IPS-NIHi7 (cell line): ENCODE measurements around the gene TMEM82.
A peak's percentile ranks its signal among the peaks of the same experiment; 100 is the strongest.

ENCODE experiments used
- DNase-seq: peaks from one replicate; pipeline ENCODE4 v3.0.0; 2012; ENCODE audit warnings: mixed read lengths; ENCODE audit errors: extremely low spot score

Gene TMEM82

DNA sequence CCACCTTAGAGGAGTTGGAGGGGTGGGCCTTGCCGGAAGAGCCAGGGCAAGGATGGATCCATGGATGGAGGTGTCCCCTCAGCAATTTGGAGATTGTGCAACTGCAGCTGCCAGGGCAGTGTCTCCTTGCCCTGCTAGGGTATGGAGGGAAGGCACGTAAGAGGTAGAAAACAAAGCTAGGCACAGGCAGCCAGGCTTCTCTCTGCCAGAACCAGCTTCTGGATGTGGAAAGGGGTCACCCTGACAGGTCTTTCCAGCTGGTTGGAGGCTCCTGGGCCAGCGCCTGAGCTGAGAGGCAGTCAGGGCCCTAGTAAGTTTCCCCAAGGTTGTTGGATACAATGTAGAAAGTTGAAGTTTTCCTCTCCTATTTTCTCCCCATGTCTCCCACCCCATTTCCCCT, 21.4 kb upstream of the TMEM82 start:
- DNase-seq = no peak

DNA sequence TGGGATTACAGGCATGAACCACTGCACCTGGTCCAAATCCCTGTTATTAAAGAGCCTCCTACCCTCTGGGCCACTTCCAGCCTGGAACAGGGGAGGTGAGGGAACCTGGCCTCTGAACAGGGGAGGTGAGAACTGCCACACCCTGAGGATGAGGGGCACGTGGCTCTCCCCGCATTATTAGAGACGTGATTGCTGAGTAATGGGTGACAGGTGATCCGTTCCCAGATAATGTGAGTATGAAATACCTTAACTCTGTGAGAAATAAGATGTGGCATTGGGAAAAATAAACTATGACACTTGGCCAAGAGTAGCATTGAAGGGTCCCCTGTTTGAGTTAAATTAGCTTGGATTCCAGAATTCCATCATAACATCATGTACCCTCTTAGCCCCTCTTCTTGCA, 19.9 kb upstream of the TMEM82 start:
- no peak for DNase-seq

DNA sequence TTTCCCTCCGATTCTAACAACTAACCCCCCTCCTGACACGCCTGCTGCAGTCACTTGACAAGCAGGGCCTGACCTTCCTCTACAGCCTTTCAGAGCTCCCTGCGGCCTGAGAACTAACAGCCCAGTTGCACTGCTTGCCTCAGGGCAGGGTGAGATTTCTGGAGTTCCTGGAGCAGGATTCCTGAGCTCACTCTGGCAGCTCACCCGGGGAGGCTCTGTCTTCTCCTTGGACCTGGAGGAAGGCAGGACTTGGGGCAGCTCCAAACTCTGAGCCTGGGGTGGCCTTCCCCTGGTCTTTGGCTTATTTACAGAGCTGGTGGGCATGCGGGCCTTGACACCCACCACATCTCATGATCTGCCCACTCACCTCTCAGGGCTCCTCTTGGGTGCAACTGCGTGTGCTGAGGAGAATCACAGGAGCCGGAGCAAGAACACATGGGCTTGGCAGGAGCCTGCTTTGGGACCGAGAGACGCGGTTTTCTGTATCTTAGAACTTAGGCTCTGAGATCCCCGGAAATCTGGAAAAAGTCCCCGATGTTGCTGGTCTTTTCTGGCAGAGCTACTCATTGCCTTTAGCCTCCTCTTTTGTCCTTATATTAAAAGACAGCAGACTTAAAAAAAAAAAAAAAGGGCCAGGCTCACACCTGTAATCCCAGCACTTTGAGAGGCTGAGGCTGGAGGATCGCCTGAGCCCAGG, 19.3 kb upstream of the TMEM82 start:
- DNase-seq = no peak

DNA sequence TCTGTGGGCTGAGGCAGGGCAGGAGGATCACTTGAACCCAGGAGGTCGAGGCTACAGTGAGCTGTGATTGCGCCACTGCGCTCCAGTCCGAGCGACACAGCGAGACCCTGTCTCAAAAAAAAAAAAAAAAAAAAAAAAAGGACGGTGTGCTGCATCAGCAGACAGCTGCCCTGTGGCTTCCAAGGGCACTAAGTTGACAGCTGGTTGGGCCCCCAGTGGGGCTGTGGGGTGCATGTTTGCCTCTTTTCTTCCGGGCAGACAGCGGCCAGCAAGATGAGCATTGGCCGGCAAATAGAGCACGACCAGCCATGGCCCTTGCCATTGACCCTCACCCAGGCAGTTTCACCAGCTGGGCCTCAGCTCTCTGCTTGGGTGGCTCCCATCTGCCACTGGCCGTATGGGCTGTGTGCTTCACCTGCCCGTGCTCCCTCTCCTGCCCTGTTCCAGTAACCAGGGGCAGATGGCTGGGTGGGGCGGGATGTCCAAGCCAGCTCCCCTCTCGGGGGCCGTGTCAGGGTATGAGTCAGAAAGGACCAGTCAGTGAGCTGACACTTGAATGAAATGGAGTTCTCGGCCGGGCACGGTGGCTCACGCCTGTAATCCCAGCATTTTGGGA, 18.6 kb upstream of the TMEM82 start:
- DNase-seq = no peak

DNA sequence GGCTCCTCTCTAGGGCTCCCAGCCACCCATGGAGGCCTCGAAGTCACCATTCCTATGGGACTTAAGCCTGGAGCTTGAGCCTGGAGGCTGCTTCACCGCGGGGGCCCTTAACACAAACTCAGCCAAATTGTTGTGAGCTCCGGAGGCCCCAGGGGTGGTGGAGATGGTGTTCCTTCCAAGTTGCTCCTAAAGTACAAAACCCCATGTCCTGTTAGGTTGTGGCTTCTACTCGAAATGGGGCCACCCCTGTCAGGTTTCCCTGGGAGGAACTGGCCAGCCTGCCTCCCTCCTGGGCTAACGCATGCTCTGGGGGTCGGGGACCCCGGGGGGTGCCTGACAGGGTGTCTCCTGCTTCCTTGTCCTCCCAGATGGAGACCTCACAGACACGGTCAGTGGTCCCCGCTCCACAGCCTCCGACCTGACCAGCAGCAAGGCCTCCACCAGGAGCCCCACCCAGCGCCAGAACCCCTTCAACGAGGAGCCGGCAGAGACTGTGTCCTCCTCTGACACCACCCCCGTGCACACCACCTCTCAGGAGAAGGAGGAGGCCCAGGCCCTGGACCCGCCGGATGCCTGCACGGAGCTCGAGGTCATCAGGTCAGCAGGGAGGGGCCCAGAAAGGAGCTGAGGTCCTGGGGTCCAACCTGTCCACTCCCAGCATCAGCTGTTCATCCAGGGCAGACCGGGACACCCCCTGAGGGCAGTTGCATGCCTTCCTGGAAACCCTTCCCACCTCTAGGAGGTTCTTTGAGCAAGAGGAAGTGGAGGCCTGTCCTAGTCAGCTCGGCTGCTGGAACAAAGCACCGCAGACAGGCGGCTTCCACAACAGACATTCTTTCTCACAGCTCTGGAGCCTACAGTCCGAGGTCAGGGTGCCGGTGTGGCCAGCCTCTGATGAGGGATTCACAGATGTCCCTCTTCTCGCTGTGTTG, 17.1 kb upstream of the TMEM82 start:
- no peak for DNase-seq

GRCh38 chr1:15726508-15726907, 15.8 kb upstream of the TMEM82 start:
- no peak for DNase-seq

DNA sequence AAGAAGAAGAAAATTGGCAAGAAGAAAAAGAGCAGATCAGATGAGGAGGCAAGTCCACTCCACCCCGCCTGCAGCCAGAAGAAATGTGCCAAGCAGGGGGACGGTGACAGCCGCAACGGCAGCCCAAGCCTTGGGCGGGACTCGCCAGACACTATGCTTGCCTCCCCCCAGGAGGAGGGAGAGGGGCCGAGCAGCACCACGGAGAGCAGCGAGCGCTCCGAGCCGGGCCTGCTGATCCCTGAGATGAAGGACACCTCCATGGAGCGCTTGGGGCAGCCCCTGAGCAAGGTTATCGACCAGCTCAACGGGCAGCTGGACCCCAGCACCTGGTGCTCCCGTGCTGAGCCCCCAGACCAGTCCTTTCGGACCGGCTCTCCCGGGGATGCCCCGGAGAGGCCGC, 15.3 kb upstream of the TMEM82 start:
- DNase-seq = peak; percentile 45

GRCh38 chr1:15727424-15727823, 14.9 kb upstream of the TMEM82 start:
- no peak for DNase-seq

- no peak for DNase-seq
These were observed 14.3 kb upstream of the TMEM82 start for GRCh38 chr1:15727866-15728534.

GRCh38 chr1:15728937-15729657, 13.2 kb upstream of the TMEM82 start:
- no peak for DNase-seq

DNA sequence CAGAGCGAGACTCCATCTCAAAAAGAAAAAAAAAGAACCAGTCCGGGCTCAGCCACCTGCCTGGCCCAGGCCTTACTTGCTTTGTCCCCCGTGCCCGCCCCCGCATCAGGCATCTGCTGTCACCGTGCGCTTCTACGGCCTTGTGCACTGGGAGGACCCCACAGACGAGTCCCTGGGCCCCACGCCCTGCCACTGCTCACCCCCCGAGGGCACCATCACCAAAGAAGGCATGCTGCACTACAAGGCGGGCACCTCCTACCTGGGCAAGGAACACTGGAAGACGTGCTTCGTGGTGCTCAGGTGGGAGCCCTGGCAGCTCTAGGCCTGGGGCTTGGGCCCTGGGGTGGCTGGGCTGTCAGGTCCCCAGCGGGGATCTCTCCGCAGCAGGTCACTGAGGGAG, 11.9 kb upstream of the TMEM82 start:
- no peak for DNase-seq

DNA sequence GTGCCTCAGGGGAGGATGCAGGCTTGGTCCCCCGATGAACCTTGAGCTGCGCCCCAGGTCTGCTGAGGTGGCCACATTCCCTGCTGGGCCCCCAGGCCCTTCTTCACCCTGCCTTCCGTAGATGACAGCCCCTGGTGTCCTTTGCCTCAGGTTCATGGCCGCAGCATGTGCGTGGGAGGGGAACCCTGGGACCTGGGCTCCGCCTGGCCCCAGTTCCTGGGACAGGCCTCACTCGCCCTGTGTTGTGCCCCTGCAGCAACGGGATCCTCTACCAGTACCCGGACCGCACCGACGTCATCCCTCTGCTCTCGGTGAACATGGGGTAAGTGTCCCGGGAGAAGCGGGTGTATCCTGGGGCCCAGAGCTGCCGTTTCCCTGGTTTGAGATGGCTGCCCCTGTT, 11.4 kb upstream of the TMEM82 start:
- no peak for DNase-seq

GRCh38 chr1:15731735-15732685, 10.3 kb upstream of the TMEM82 start:
- DNase-seq = no peak

DNA sequence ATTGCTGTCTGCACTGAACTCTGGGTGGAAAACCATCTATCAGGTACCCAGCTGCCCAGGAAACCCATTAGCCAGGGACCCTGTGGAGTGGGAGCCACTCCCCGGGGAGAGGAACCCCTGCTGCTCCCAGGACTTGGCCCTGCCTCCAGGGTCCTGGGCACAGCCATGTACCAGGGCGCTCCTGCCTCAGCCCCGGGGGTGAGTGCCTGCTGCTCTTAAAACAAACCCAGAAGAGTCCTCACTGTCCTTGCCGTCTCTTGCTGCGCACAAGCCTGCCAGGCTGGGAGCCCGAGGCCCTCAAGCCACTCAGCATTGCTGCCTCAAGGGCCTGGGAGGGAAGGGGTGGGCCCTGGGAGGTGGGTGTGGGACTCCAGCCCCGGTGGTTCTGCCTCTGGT, 9.6 kb upstream of the TMEM82 start:
- no peak for DNase-seq

DNA sequence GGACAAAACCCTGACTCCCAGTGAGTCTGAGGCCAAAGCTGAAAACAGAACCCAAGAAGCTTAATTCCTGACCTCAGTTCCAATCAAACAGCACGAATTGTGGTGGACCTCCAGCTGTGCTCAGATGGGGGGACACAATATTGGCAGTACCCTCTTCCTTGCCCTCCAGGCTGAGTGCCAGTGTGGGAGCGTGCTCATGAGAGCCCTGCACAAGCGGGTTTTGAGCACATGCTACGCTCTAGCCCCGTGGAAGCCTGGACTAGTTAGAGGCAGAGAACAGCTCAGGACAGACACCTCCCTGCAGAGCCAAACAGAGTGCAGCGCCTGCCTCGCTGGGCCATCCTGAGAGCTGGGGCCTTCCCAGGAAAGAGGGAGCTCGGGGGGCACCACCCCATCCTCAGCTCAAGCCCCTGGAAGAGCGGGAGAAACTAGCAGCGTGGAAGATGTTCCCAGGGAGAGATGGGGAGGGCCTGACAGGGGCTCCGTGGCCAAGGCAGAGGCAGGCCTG, 9.0 kb upstream of the TMEM82 start:
- DNase-seq = no peak

DNA sequence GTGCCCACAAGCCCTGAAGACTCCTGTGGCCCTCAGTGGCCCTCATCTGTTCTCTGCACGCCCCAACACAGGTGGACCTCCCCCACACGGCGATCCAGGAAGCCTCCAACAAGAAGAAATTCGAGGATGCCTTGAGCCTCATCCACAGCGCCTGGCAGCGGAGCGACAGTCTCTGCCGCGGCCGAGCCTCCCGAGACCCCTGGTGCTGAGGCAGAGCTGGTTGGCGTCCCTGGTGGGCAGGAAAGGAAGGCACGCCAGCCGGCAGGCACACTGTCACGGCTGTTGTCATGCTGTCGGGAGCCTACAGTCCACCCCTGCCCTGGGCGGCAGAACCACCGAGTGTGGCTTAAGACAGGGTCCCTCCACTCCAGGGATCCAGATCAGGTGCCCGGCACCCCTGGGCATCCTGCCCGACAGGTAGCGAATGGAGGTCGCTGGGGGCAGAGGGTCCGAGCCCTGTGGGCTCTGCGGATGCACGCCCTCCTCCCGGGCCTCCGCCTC, 8.5 kb upstream of the TMEM82 start:
- no peak for DNase-seq

DNA sequence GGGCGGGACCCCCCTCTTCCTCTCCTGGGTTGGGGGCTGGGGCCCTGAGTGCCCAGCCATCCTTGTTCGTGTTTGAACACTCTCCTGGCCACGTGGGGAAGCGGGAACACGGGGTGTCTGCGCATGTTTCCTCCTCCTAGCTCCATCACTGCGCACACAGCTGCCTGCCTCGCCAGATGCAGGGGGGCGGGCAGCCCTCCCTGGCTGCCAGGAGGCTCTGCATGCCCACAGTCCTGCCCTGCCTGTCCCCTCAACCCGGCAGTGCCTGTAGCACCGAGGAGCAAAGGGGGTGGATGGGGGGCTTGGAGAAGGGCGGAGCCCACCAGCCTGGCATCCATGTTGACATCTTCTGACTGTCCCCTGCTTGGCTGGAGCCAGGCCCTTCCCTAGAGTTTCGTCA, 8.0 kb upstream of the TMEM82 start:
- DNase-seq = no peak

GRCh38 chr1:15734901-15735300, 7.4 kb upstream of the TMEM82 start:
- DNase-seq = no peak

DNA sequence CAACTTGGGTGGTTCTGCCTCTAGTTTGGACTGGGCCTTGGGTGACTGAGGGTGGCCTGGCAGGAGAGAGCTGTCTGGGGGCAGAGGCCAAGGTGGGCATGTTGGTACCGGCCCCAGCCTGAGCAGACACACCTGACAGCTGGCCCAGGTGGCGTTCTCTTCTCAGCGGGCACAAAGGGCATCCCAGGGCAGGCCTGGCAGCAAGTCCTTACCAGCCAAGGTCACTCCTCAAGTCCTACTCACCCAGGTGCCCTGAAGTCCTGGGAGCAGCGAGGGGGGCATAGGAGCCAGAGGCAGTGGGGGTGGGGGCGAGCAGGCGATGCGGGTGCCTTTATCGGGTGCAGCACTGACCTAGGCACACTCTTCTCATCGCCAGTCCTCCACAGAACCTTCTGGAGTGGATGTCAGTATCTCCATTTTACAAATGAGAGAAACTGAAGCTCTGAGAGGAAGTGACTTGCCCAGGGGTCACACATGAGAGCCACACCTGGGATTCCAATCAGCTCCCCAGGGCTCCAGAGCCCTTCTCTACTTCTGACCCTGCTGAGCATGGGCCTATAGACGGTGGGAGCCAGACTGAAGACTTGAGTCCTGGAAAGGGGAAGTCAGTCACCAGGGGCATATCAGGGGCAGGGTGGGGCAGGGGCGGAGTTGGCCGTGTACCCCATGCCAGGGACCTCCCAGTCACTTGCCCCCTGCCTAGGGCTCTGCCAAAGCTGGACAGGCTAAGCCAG, 6.8 kb upstream of the TMEM82 start:
- no peak for DNase-seq
